ENCODE measurements around the gene HEXIM1.

GRCh38 chr17:45106096-45106495, 42.2 kb upstream of the HEXIM1 start:
- TF ChIP-seq CTCF (IDR thresholded peaks at IDR 0.05) (no peak), EZH2 (IDR thresholded peaks at IDR 0.05) (no peak), EZH2phosphoT487 (IDR thresholded peaks at IDR 0.05) (no peak)
